DND-41 (cell line): ENCODE results near the gene SLC39A10.

Experiments used
- ATAC-seq: fragments of 200-7000 bp; cut with Tn5 transposase; 3 replicates; pipeline ENCODE4 v1.9.1; 2021; ENCODE audit warnings: low read depth; ENCODE audit not compliant: insufficient read depth
- DNase-seq: peaks from one replicate; pipeline ENCODE4 v3.0.0-alpha.2; 2020
- H2AFZ ChIP-seq: 2 replicates; pipeline ENCODE4 v1.6.0; 2012; ENCODE audit warnings: low read depth, low read length
- H3K27ac ChIP-seq: 2 replicates; pipeline ENCODE4 v1.5.1; 2012; ENCODE audit warnings: low read length, inconsistent platforms
- H3K27me3 ChIP-seq: fragments of 200-600 bp; sonication (generic); 2 replicates; pipeline ENCODE4 v1.6.0; 2012; ENCODE audit warnings: low read length, mild to moderate bottlenecking, inconsistent platforms; ENCODE audit not compliant: insufficient read depth, poor library complexity
- H3K36me3 ChIP-seq: 2 replicates; pipeline ENCODE4 v1.5.1; 2012; ENCODE audit warnings: low read length, inconsistent platforms; ENCODE audit not compliant: insufficient read depth
- H3K4me1 ChIP-seq: 2 replicates; pipeline ENCODE4 v1.5.1; 2012; ENCODE audit warnings: mild to moderate bottlenecking, low read length; ENCODE audit not compliant: insufficient read depth
- H3K4me2 ChIP-seq: 2 replicates; pipeline ENCODE4 v1.6.0; 2012; ENCODE audit warnings: mild to moderate bottlenecking, moderate library complexity, low read length, inconsistent platforms; ENCODE audit not compliant: insufficient read depth
- H3K4me3 ChIP-seq, 2 experiments: fragments of 200-600 bp in 1 of 2; shearing (Covaris generic) in 1 of 2; 2 replicates each; pipeline ENCODE4 v1.5.1; 2012 to 2016; ENCODE audit warnings: inconsistent platforms in 2 of 2, low read length in 2 of 2, mild to moderate bottlenecking in 2 of 2, low read depth in 1 of 2, moderate library complexity in 1 of 2
- H3K79me2 ChIP-seq: 2 replicates; pipeline ENCODE4 v1.6.0; 2012; ENCODE audit warnings: low read length, inconsistent platforms; ENCODE audit not compliant: insufficient read depth
- H3K9ac ChIP-seq: 2 replicates; pipeline ENCODE4 v1.6.0; 2012; ENCODE audit warnings: low read depth, mild to moderate bottlenecking, inconsistent platforms, low read length, moderate library complexity
- H3K9me3 ChIP-seq: 2 replicates; pipeline ENCODE4 v1.5.1; 2012; ENCODE audit warnings: low read length, moderate library complexity, mild to moderate bottlenecking, inconsistent platforms; ENCODE audit not compliant: insufficient read depth, severe bottlenecking
- H4K20me1 ChIP-seq: 2 replicates; pipeline ENCODE4 v1.6.0; 2012; ENCODE audit warnings: low read length; ENCODE audit not compliant: insufficient read depth
- CTCF ChIP-seq: IDR thresholded peaks from 2 replicates; pipeline ENCODE4 v1.5.1; 2012; ENCODE audit warnings: borderline replicate concordance, low read length, moderate library complexity, mild to moderate bottlenecking; ENCODE audit not compliant: poor library complexity, severe bottlenecking; ENCODE audit errors: extremely low read depth
- EZH2 ChIP-seq: IDR thresholded peaks from 3 replicates; pipeline ENCODE4 v1.6.1; 2012; ENCODE audit warnings: borderline replicate concordance, low read depth, mild to moderate bottlenecking, moderate library complexity, low read length, inconsistent platforms; ENCODE audit not compliant: severe bottlenecking

SLC39A10 gene

GRCh38 chr2:195766691-195767090, 109.7 kb downstream of the SLC39A10 start:
- no peak for ATAC-seq
- Histone ChIP-seq H3K27me3 (no peaks in the 10 kb centered on the region), H3K9ac (no peak overlapping the region), H4K20me1 (no peaks in the 10 kb centered on the region), H3K9me3 (no peaks in the 10 kb centered on the region), H3K36me3 (no peaks in the 10 kb centered on the region), H3K4me1 (no peaks in the 10 kb centered on the region), H3K4me3 (no peak overlapping the region), H3K79me2 (no peaks in the 10 kb centered on the region), H2AFZ (no peak overlapping the region), H3K27ac (no peak overlapping the region), H3K4me2 (no peak overlapping the region)
- no peak for DNase-seq
- TF ChIP-seq CTCF (no peak), EZH2 (no peak)

- Histone ChIP-seq H3K4me3 (no peak overlapping the region), H4K20me1 (no peaks in the 10 kb centered on the region), H3K4me2 (no peak overlapping the region), H3K9ac (no peak overlapping the region), H2AFZ (no peak overlapping the region), H3K4me1 (no peaks in the 10 kb centered on the region), H3K27me3 (no peaks in the 10 kb centered on the region), H3K27ac (no peak overlapping the region), H3K9me3 (no peaks in the 10 kb centered on the region), H3K79me2 (no peaks in the 10 kb centered on the region), H3K36me3 (no peaks in the 10 kb centered on the region)
- TF ChIP-seq EZH2 (no peak), CTCF (no peak)
- DNase-seq: no peak
- ATAC-seq: no peak
These were observed 111.4 kb downstream of the SLC39A10 start for GRCh38 chr2:195768431-195768830.

GRCh38 chr2:195769975-195770374, 112.9 kb downstream of the SLC39A10 start:
- H3K4me3 ChIP-seq: no peak overlapping the region
- TF ChIP-seq CTCF: no peak
- no peak for TF ChIP-seq EZH2

GRCh38 chr2:195779491-195779890, 122.5 kb downstream of the SLC39A10 start:
- H3K4me1 ChIP-seq: no peaks in the 10 kb centered on the region
- no peak overlapping the region for H2AFZ ChIP-seq
- no peak overlapping the region for H3K9ac ChIP-seq
- H3K9me3 ChIP-seq: no peaks in the 10 kb centered on the region
- H3K79me2 ChIP-seq: no peaks in the 10 kb centered on the region
- H3K4me2 ChIP-seq: no peak overlapping the region
- ATAC-seq (no peak), DNase-seq (no peak)
- no peaks in the 10 kb centered on the region for H3K27me3 ChIP-seq
- no peaks in the 10 kb centered on the region for H4K20me1 ChIP-seq
- H3K36me3 ChIP-seq: no peaks in the 10 kb centered on the region
- no peak overlapping the region for H3K27ac ChIP-seq
- TF ChIP-seq CTCF (no peak), EZH2 (no peak)
- no peak overlapping the region for H3K4me3 ChIP-seq

More at GRCh38 chr2:195769975-195770374, 112.9 kb downstream of the SLC39A10 start:
- no peak overlapping the region for H3K9ac ChIP-seq
- H3K4me1 ChIP-seq: no peaks in the 10 kb centered on the region
- no peak overlapping the region for H3K27ac ChIP-seq
- H3K9me3 ChIP-seq: no peaks in the 10 kb centered on the region
- no peaks in the 10 kb centered on the region for H3K27me3 ChIP-seq
- no peaks in the 10 kb centered on the region for H3K36me3 ChIP-seq
- no peak overlapping the region for H3K4me2 ChIP-seq
- ATAC-seq: no peak
- no peaks in the 10 kb centered on the region for H4K20me1 ChIP-seq
- H3K79me2 ChIP-seq: no peaks in the 10 kb centered on the region
- DNase-seq: no peak
- H2AFZ ChIP-seq: no peak overlapping the region
